HG03571 (cell line): Measurements from ENCODE around the gene TMCO4.

Source experiments
- ATAC-seq: cut with Tn5 transposase; IDR thresholded peaks from one replicate; pipeline ENCODE4 v1.9.1; 2021; ENCODE audit not compliant: unreplicated experiment

Gene TMCO4

DNA sequence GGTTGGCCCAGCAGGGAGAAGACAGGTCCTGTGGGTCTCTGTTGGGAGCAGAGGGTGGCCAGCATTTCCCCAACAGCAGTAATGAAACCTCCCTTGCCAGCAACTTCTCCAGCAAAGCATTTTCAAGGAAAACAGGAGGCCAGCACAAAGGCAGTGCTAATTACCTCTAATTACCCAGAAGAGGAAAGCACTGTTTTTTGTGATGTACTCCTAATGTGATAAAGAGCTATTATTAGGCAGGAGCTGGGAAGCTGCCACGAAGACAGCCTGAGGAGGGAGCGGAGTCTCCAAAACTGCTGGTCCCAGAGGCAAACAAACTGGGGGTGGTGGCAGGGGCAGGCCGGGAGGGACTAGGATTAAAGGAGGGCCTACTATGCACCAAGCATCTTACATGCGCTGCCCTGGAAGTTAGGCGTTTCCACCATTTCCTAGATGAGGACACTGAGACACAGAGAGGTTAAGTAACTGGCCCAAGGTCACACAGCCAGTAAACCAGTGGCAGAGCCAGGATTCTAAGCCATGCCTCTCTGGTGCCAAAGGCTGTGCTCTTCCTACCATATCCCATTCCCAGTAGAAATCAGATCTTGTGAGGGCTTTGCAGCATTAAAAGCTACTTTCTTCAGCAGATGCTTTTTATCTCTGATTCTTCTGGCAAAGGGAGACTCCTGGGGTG lies 110.5 kb downstream of the TMCO4 start:
- no peak for ATAC-seq

DNA sequence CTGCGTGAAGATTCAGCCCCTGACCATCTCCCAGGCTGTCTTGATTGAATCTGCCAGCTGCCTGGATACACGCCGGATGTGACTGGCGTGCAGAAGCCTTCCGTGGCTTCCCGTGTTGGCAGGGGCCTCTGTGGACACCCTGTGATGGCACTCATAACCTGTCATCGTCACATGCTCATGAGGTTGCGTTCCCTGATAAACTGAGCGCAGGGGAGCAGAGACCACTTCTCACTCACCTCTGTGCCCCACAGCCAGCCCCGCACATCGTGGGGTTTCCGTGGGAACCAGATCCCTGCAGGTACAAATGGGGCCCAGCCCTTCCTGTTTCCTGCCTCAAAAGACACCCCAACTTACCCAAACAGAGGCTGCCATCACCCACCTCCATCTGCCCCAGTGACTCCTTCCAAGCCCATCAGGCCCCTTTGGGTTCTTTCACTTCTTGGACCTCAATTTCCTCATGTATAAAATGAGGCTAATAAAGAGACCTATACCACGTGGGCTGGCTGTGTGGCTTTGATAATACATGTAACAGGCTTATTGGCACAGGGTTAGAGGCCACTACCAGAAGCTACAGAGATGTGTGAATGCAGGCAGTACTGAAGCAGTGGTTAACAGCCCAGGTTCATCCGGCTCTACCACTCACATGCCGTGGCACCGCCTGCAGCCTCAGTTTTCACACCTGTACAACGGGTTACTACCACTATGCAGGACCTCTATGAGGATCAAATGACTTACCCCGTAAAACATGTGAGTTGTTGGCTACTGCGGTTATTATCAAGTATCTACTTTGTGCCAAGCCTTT lies 111.5 kb downstream of the TMCO4 start:
- no peak for ATAC-seq

GRCh38 chr1:19687414-19687813 lies 112.3 kb downstream of the TMCO4 start:
- ATAC-seq, result no peak

DNA sequence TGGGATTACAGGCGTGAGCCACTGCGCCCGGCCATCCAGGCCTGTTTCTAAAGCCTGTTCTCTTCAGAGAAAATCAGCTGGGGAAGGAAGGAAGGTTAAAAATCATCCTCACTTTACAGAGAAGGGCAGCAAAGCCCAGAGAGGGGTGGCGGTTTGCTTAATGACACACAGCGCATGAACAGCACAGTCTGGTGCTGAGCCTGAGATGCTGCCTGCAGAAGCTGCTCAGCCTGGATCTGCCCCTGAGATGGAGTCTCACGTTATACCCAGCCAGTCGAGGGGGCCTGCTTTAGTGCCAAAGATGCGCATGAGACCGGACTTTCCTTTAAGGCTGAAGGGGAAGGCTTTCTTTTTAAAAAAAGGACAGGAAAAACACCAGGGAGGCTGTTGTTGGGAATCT lies 113.7 kb downstream of the TMCO4 start:
- ATAC-seq, result no peak

- no peak for ATAC-seq
These were observed 115.0 kb downstream of the TMCO4 start for GRCh38 chr1:19684677-19685076.

DNA sequence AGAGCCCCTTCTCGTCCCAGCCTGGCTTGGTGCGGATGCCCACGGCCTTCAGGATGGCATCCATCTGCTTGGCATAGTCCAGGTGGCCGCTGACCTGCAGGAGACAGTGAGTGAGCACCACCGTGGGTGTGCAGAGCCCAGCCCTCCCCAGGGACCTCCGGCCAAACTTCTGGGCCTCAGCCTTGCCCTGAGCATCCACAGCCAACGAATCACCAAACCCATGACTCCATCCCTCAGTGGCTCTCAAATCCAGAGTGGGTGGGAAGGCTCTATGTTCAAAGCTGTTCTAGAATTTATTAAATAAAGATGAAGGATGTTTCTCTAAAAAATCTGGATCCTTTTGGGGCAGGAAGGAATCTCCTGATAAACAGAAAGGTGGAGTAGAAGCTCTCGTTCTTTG lies 116.4 kb downstream of the TMCO4 start:
- ATAC-seq, result no peak

- no peak for ATAC-seq
These were observed 116.8 kb downstream of the TMCO4 start for GRCh38 chr1:19682901-19683300.

DNA sequence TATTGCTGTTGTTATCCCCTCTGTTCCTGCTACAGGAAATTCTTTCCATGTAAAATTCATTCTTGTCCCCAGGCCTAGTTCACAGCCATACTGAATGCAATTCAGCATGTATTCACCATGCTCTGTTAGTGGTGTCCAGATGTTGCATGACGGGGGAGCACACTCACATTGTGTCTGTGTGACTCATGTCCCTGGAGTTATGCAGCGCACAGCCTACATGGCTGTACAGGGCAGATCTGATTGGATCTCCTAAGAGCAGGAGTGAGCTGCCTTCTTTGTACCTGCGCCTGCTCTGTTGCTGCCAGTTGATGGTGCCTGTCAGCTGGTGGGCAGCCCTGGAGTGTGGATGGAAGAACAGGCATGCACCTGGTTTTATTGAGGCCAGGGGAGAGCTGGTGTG lies 117.5 kb downstream of the TMCO4 start:
- ATAC-seq, result no peak

- ATAC-seq, result no peak
These were observed 119.1 kb downstream of the TMCO4 start for GRCh38 chr1:19680644-19681043.

DNA sequence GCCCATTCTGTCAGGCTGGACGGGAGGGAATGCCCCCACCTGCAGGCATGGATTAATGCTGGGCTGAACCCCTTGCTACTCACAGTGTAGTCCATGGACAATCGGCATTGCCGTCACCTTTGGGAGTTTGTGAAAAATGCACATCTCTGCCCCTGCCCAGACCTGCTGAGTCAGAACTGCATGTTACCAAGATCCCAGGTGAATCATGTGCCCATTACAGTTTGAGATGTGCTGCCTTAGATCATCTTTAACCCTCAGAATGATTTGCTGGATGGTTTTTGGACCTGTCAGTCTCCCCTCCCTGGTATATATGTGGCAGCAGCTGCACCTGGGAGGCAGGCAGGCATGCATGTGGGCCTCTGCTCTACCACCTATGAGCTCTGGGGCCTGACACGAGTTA lies 120.0 kb downstream of the TMCO4 start:
- no peak for ATAC-seq

DNA sequence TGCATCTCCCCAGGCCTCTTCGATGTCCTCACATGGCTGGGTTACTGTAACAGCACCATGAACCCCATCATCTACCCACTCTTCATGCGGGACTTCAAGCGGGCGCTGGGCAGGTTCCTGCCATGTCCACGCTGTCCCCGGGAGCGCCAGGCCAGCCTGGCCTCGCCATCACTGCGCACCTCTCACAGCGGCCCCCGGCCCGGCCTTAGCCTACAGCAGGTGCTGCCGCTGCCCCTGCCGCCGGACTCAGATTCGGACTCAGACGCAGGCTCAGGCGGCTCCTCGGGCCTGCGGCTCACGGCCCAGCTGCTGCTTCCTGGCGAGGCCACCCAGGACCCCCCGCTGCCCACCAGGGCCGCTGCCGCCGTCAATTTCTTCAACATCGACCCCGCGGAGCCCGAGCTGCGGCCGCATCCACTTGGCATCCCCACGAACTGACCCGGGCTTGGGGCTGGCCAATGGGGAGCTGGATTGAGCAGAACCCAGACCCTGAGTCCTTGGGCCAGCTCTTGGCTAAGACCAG lies 120.7 kb downstream of the TMCO4 start:
- ATAC-seq, result no peak

- ATAC-seq, result no peak
These were observed 121.2 kb downstream of the TMCO4 start for GRCh38 chr1:19678493-19678892.

GRCh38 chr1:19676438-19676922 lies 123.2 kb downstream of the TMCO4 start:
- no peak for ATAC-seq

DNA sequence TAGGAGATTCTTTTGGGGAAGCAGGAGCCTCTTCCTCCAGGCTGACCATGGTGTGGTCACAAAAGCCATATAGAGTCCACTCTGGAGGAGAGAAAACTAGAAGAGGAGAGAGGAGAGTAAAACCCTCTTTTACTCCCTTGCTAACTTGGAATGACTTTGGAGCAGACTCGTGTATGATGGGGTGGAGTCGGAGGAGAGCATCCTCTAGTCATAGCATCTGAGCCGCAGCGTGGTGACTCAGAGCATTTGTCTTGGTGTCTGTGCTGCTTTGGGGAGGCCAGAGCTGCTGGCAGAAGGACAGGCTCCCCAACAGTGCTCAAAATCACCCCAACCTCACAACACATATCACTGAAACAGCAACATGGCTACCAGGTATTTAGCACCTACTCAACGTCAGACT lies 123.9 kb downstream of the TMCO4 start:
- no peak for ATAC-seq

DNA sequence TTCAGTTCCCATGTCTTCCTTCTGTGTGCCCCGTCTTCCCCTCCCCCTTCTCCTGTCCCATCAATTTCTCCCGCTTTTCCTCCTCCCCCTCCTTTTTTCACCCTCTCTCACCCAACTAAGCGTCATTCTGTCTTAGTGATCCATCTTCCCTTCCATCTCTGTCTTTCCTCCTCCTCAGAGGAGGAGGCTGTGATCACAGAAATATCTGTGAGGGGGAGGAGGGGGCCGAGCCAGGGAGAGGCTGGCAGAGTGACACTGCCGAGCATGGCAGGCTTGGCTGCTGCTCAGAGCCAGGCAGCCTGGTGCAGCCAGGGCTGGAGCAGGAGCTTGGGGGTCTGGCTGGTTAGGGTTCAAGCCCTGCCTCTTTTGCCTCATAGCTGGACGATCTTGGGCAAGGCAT lies 127.5 kb downstream of the TMCO4 start:
- no peak for ATAC-seq

DNA sequence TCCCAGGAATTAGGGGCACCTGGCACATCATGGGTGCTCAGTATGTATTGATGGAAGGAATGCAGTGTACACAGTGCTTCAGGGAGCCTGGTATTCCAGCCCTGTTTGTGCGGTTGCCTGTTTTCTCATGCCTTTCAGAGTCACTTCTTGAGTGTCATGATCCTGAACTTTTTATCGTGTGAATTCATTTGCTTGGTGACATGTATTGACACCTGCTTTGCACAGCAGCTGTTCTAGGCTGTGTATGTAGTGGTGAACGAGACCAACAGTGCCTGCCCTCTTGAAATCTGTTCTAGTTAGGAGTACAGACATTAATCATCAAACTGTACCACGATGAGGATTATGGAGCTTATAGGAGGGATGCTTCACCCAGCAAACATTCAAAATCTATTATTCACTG lies 128.9 kb downstream of the TMCO4 start:
- ATAC-seq, result no peak

GRCh38 chr1:19668888-19669287 lies 130.8 kb downstream of the TMCO4 start:
- ATAC-seq, result no peak

GRCh38 chr1:19665496-19666465 lies 133.9 kb downstream of the TMCO4 start:
- ATAC-seq, result no peak

DNA sequence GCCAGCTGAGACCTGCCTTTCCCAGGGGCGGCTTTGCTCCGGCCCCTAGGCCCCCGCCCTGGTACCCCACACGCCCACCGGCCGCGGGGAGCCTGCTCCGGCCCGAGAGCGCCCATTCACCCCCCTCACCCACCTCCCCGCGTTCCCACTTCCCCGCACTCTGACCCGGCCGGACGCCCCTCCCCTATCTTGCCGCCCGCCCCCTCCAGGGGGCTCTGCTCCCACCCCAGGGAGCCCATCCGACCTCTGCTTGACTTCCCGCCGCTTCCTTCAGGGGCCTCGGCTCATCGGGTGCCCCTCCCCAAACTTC lies 134.6 kb downstream of the TMCO4 start:
- no peak for ATAC-seq

DNA sequence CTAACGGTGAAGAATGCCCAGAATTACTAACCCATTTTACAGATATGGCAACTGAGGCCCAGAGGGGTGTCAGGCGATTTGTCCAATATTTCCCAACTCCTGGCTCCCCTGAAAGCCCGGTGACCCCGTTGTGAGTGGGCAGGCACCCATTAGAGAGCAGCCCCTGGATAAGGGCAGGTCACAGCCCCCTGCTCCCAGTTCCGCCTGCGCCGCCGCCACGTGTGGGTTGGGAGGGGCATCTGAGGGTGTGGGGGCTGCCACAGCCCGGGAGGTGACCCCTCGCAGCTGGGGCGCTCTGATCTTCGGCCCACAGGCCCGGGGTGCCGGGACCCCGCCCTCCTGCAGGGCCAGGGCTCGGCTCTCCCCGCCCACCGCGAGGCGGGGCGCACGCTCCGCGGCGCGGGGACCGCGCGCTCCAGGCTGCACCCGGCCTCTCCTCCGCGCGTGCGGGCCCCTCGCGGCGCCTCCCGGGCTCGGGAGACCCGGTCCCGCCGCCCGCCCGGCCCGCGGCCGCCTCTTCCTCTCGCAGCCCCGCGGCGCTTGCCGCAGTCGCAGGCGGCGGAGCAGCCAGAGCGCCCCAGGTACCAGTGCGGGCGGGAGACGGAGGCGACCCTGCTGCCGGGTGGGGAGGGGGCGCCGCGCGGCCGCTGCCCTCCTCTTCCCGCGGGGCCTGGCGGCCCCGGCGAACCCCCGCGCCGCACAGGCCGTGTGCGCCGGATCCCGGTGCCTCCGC lies 135.1 kb downstream of the TMCO4 start, which contains the start of gene HTR6:
Gene HTR6, plus strand, starts transcription at position 423 of the 733 bp plus-strand sequence. CDS start 879 bp downstream, outside the sequence.
- ATAC-seq, result no peak
